HG03039 (cell line): Measurements from ENCODE around the gene MSRB2.
"Not testable (repeated sequence)": the region's sequence is repeated elsewhere in the genome, so short reads cannot be mapped to it uniquely, and the experiment has no call there.

Source experiments
- ATAC-seq: cut with Tn5 transposase; IDR thresholded peaks from one replicate; pipeline ENCODE4 v1.9.1; 2021; ENCODE audit warnings: mild to moderate bottlenecking, moderate library complexity; ENCODE audit not compliant: unreplicated experiment

The MSRB2 gene

DNA sequence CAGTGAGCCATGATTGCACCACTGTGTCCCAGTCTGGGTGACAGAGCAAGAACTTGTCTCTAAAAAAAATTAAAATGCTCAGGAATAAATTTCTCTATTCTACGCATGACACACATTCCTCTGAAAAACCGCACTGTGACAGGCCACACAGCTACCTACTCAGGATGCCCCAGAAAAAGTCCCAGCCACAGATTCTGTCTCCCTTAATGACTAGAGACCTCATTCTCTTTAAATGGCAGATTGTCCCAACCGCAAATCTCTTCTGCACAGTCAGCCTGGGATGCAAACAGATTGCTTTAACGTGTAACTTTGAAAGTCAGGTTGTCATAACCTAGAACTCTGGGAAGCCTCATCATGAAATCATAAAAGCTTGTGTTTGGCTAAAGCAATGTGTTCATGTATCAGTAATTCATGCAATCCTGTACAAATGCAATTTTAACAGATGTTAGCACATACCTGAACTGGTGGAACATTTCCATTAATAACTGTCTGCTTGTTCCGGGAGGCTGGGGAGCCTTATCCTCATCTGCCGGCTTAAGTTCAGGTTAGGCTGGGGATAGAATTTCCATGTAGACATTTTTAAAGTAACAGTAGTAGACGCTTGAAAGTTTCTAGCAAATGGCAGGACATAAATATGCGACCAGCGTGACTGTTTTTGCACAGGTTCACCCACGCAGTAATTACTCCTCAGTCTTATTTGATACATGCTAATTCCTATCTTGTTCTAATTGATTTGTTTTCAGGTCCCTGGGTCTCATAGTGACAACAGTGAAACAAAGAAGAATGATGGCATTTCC, 26.2 kb upstream of the MSRB2 start:
- peak; percentile 46 for ATAC-seq

DNA sequence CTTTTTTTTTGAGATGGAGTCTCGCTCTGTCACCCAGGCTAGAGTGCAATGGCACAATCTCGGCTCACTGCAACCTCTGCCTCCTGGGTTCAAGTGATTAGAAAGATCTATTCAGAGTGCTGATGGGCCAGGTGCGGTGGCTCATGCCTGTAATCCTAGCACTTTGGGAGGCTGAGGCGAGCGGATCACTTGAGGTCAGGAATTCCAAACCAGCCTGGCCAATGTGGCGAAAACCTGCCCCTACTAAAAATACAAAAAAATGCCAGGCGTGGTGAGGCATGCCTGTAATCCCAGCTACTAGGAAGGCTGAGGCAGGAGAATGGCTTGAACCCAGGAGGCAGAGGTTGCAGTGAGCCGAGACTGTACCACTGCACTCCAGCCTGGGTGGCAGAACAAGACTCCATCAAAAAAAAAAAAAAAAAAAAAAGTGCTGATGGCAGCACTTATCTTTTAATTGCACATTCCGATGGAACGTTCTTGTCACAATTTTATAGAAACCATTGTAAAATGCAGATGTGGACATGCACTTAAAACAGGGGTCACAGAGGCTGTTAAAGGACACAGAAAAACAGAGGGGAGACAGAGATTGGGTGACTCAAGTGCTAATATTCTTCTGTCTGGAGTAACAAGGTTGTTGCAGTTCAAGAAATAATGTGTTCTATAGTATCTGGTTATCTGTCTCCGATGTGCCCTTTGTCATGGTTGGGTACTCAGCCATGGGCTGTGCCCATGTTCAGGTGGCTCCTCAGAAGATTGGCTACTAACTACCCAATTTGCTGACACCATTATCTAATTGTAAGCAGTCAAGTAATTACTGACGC, 25.1 kb upstream of the MSRB2 start:
- not testable (repeated sequence) for ATAC-seq

DNA sequence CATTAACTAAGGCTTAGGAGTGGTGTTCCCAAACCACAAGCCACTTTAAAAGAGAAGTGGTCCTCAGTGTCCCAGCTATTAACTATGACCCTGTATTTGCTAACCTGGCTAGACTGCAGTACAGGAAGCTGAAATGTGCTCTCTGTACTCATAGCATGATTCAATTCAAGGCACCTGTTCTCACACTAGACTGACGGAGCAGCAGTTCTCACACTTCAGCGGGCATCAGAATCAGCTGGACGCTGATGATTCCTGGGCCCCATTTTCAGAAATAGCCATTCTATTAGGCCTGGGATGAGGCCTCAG, 24.5 kb upstream of the MSRB2 start:
- no peak for ATAC-seq

DNA sequence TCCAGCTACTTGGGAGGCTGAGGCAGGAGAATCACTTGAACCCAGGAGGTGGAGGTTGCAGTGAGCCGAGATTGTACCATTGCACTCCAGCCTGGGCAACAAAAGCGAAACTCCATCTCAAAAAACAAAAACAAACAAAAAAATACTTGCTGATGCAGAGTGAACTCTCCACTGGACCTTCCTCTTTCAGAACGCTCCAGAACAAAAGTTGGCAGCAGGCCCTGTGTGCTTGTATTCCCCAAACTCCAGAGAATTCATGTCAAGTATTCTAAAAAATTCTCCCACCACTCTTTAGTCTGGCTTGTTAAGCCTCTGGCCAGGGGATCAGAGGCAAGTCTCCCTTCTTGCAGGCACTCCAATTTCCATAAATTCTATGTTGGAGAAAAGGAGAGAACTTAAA, 22.8 kb upstream of the MSRB2 start:
- not testable (repeated sequence) for ATAC-seq

DNA sequence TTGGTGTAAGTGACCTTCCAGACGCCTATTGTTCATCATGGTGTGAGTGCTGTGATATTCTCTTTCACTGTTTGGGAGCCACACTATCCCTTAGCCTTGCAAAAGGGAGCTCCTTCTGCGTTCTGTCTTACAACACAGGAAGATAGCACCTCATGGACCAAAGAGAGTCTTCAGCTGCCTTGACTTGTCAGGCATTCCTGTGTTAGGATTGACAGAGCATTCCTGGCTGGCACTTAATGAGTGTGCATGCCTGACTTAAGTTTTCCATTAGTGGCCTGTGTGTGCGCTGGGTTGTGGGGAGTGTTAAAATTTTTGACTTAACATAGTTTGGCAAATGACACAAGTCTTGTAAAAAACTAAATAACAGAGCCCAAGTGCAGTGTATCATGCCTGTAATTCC, 21.9 kb upstream of the MSRB2 start:
- ATAC-seq = no peak

DNA sequence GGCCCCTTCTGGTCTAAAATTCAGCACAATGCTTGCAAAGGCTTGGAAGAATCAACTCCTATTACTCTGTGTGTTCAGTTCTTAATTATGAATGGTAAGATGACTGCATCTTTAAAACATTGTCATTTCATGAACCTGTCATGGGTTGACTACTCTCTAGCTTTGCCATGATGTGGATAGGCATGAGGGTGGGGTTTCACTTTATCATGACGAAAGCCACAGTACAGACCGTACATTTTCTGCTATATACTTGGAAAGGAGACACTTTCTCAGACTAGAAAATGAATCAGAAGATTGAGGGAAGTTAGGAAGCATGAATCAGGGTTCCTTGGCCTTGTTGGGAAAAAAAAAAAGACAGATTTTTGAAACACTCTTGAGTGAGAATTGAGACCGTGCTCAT, 19.7 kb upstream of the MSRB2 start:
- no peak for ATAC-seq

DNA sequence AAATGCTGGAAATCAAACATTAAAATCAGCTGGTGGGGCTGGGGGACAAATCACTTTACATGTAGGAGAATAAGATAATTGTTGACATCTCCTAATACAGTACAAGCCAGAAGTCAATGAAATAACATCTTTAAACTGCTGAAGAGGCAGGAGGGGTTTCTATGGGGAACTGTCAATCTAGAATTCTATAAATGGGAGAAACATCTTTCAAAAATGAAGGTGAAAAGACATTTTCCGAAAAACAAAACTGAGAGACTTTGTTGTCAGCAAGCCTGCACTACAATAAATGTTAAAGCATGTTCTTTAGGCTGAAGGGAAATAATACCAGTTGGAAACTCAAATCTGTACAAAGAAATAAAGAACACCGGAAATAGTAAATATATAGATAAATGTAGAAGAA, 17.3 kb upstream of the MSRB2 start:
- no peak for ATAC-seq

DNA sequence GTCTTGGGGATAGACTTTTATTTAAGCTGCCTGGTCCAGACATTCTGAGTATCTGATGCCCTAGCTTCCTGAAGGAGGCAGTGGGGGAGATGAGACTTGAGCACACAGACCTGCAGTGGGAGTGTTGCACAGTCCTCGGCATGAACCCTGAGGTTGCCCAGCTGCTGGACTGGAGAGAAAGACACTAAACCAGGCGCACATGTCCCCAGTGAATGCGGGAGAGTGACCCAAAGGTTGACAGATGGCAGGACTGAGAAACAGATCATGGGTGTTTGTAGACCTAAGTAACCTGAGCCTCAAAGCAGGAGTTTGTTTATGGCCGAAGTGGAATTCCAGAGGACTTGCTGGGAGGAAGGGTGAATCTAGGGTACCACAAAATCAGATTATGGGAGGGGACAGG, 15.7 kb upstream of the MSRB2 start:
- ATAC-seq = no peak

DNA sequence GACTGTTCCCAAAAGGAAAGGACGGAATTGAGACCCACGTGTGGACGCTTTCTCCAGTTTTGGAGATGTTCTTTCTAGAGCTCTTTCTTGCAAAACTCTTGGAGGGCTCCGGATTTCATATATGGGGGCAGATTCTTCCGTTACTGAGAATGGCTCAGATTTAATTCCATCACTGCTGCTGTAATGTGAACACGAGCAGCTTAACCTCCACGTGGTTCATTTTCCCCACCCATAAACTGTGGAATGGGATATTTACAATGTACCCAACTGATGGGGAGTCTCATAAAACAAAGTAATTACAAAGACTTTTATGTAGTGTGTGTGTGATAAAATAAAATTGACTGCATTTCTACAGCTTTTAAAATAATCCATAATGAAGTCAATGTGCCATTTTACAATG, 15.1 kb upstream of the MSRB2 start:
- ATAC-seq = no peak

DNA sequence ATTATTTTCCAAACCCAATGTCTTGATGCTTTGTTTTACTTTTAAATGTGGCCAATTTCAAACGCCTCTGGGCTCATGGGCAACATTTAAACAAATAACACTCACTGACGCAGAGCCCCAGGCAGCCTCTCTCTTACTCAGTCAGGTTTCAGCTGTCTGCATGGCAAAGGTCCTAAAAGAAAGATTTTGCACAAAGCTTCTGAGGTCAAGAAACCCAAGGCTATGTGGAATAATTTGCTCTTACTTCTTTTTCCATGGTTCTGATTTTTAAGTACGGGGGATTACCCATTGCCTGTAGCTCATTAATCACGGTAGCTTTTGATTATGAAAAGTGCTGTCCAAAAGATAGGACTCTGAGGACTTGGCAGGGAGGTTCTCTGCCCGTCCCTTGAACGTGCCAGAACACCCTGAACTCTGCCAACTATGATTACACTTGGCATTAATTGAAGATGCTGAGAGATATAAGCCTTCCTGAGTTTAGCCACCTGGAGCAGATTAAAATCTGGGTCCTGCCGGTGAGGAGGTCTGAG, 14.1 kb upstream of the MSRB2 start:
- no peak for ATAC-seq

DNA sequence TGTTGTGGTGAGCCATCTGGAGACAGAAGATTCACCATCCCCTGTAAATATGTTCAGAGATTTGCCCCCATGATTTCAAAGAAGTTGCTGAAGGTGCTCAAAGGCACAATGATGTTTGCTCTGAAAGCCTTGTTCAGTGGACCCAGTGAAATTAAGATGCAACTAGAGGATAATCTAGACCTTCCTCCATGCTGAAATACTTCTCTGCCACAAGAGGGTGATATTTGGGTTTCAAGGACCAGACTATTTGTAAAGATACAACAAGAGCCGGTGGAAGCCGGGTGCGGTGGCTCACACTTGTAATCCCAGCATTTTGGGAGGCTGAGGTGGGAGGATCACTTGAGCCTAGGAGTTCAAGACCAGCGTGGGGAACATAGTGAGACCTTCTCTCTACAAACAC, 13.5 kb upstream of the MSRB2 start:
- no peak for ATAC-seq

DNA sequence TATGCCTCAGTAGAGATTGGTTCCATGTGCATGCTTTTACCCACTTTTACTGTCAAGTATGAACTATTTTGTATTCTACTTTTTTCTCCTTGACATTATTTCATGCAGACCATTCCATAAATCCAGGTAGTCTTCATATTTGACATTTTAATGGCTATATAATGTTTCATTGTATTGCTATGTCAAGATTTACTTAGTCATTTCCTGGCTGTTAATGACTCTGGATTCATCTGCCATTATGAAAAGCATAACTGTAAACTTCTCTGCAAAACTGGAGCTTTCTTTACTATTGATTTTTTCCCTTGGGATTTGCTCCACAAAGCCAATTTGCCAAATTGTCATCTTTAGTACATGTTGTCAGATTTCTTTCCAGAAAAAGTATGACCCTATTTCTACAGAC, 6.8 kb upstream of the MSRB2 start:
- no peak for ATAC-seq

DNA sequence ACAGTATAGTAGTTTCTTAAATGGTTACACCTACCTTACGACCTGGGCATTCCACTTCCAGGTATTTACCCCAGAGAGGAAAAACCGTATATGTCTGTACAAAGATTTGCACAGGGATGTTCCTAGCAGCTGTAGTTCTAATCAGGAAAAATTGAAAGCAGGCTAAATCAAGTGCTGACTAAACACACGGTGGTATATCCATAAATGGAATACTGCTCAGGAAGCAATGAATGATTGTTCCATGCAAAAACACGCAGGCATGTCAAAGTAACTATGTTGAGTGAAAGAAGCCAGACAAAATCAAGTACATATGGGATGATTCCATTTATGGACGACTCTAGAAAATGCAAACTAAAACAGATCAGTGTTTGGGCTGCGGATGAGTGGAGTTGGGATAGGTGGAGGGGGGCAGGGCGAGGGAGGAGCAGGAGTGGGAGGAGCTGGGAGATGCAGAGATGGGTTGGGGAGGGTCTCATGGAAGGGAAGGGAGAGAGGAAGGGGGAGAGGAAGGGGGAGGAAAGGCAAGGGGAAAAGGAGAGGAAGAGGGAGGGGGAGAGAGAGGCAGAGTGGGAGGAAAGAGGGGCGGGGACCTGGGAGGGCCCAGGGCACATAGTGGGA, 484 bp upstream of the MSRB2 start:
- no peak for ATAC-seq

DNA sequence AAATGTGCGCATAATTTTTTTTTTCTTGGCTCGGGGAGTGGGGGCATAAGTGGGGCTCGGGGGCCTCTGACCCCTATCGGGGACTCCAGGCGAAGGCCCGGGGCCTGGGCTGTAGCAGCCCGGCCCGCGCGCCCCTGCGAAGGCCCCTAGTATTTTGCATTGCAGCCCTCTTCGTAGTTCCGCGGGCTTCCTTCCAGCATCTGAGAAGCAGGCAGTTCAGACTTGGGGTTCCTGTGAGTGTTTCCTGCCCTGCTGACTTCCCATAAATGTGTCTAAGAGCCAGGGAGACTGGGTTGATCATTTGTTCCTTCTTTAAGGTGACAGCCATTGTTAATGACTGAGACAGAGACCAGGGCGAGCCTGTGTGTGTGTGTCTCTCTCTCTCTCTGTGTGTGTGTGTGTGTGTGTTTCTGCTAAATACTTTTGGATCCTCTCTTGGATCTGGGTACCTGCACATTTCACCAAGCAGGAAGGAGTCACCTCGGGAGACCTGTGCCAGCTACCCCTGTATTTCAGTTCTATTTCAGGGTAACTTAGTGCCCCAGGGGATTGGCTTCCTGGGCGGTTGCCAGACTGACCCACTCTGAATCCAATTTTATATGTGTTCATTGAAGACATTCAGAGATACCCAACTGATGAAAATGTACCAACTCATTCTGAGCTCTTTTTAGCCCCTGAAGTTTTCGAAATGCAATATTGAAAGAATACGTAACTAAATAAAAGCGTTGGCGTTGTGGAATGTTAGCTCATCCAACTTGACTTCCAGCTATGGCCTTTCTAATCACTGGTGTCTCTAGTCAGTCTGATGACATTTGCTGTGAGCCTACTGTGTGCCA, 805 bp downstream of the MSRB2 start:
- peak; percentile 43 for ATAC-seq

DNA sequence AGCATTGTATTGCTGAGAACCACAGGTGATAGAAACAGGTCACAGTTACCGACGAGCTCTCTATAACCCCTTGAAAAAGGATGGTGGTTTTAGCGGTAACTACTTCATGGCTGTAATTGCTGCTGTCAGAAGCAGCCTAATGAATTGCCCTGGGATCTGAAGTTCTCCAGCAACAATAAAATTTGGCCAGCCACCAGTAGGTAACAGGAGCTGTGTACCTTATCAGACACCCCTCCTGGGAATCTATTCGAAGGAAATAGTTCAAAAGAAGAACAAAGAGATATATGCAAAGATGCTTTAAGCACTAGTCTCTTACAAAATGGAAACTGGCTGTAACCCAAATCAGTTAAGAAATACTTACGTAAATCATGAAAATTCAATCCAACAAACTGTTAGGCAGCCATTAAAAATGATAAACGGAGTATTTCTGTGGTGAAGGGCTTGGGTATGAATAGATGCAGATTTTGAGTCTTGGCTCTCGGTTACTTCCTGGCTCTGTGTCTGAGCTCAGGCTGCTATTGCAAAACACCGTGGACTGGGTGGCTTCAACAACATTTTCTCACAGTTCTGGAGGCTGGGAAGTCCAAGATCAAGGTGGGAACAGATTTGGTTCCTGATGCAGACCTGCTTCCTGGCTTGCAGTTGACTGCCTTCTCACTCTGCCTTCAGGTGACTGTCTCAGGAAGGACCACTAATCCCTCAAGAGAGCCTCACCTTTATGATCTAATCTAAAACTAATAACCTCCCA, 1.6 kb downstream of the MSRB2 start:
- ATAC-seq = no peak

DNA sequence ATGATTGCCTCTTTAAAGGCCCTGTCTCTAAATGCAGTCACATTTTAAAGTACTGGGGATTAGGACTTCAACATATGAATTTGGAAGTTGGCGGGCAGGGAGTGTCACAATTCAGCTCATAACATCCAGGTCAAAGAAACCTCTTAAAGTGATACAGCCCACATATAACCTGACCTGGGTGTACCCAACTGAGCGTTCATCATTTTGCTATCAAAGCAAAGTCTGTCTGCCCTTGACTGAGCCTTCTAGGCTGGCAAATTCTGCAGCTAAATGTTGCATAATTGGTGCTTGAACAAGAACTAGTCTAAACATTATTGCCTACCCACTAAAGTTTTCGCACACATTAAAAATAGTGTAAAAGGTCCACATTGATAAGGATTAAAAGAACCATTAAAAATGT, 3.7 kb downstream of the MSRB2 start:
- no peak for ATAC-seq

DNA sequence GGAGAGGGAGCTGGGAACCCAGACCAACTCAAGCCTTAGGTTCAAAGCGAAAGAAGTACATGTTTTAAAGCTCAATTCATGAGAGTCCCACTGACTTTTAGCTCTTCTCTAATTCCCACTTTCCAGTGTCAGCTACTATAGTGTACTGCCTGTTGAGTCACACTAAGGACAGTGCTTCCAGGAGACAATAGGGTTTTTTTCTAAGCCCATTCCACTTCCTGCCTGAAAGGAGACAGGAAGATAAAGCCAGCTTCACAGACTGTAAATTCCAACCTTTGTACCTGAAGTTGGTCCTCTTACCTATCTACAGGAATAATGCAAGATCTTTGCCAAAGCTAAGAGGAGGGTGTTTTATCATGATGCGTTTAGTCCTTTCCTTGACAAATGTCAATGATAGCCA, 4.4 kb downstream of the MSRB2 start:
- no peak for ATAC-seq

DNA sequence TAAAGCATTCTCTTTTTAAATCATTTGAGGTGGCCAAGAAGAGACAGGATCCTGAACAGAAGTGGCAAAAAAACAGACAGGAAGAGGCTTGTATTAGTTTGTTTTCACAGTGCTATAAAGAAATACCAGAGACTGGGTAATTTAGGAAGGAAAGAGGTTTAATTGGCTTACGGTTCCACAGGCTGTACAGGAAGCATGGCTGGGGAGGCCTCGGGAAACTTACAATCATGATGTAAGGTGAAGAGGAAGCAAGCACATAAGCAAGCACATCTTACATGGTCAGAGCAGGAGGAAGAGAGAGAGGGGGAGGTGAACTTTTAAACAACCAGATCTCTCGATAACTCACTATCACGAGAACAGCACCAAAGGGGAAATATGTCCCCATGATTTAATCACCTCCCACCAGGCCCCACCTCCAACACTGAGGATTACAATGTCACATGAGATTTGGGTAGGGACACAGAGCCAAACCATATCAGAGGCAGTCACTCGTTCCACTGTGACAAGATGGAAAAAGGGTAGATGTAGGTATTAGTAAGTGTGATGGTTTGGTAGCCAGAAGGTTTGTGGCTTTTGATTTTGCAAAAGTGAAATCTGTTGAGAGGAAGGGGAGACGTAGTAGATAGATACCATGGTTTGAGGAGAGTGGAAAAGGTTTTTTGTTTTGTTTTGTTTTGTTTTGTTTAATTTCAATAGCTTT, 5.1 kb downstream of the MSRB2 start:
- ATAC-seq = no peak

DNA sequence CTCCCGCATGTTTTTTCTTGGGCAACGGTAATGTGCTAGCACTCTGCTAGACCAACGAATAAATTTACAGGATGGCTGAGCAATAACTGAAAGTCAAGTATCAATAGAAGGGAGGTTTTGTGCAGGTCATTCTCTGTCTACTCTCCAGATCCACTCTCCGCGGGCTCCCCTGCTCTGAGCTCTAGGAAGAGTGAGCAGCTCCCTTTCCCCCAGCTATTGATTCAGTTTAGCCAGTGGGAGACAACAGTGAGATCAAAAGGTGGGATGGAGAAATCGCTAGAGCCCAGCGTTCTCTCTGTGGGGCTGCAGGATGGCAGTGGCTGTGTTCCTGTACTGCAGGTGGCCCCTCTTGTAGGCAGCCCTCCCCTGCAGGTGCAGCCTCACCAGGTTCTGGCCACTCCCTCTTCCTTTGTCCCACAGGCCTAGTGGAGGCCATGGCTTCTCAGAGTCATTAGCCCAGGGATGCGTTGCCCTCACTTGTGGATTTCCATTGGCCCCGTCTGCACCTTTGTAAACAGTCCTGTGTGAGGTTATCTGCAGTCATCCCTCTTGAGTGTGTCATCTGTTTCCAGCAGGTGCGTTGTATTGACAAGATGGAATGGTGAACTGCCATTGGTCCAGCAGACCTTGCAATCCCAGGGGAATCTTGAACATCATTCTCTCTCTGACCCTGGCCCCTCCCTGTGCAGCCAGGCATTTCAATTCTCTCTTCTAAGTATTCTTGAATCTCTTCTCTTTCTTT, 11.1 kb downstream of the MSRB2 start:
- no peak for ATAC-seq
